GM12878 (cell line): ENCODE measurements around the gene SP6. TPM values are rescaled to one million over a fixed set of nuclear protein-coding genes. Genes with fewer than 3 reads are reported as not detected.

ENCODE experiments used
- ATAC-seq: fragments of 200-7000 bp; cut with Tn5 transposase; 3 replicates; pipeline ENCODE4 v1.9.1; 2020; ENCODE audit warnings: mild to moderate bottlenecking, moderate library complexity
- BruUV-seq: library from RNA; stranded (reverse); fragments of 400-500 nt; replicated peaks from 2 replicates; lab custom pipeline; 2021; lab: Mats Ljungman, UMichigan
- CTCF ChIA-PET: fragments of 300-600 bp; sonication (Branson Sonifier 250); formaldehyde crosslinking; extraction: SDS; loops from one replicate; lab custom pipeline; 2021; ENCODE audit warnings: inconsistent platforms; lab: Yijun Ruan, JAX
- POLR2A ChIA-PET: fragments of 350-600 bp; formaldehyde crosslinking; extraction: SDS; loops from one replicate; lab custom pipeline; 2021; ENCODE audit warnings: inconsistent platforms; lab: Charles Lee
- RAD21 ChIA-PET: fragments of 300-600 bp; sonication (Branson Sonifier 250); formaldehyde crosslinking; loops from one replicate; lab custom pipeline; 2023; ENCODE audit warnings: antibody characterized with exemption; ENCODE audit not compliant: unreplicated experiment; lab: Charles Lee
- SMC1A ChIA-PET: fragments of 300-600 bp; sonication (Branson Sonifier 250); formaldehyde crosslinking; loops from one replicate; lab custom pipeline; 2023; ENCODE audit not compliant: unreplicated experiment, uncharacterized antibody; lab: Charles Lee
- DNase-seq: peaks from one replicate; pipeline ENCODE4 v3.0.0-alpha.2; 2011; ENCODE audit warnings: low read depth, low spot score
- FAIRE-seq: peaks from 3 replicates; lab custom pipeline; 2011; peaks lifted over from hg19 to GRCh38; lab: Jason Lieb, UNC
- H2AFZ ChIP-seq: 2 replicates; pipeline ENCODE4 v1.6.0; 2011; ENCODE audit warnings: low read depth, low read length, control low read depth; ENCODE audit not compliant: control insufficient read depth
- H3K27ac ChIP-seq: 2 replicates; pipeline ENCODE4 v1.5.1; 2011; ENCODE audit warnings: control low read depth; ENCODE audit not compliant: control insufficient read depth, insufficient read depth
- H3K27me3 ChIP-seq, 2 experiments: replicated peaks in 1 of 2; 2 replicates each; pipeline versions ENCODE4 v1.6.0 to v1.6.1; 2011; ENCODE audit warnings: low read length in 1 of 2; ENCODE audit not compliant: control insufficient read depth in 2 of 2, insufficient read depth in 2 of 2
- H3K36me3 ChIP-seq, 2 experiments: 2 replicates each; pipeline ENCODE4 v1.5.1; 2011; ENCODE audit warnings: low read length in 1 of 2; ENCODE audit not compliant: control insufficient read depth in 2 of 2, insufficient read depth in 2 of 2
- H3K4me1 ChIP-seq: 2 replicates; pipeline ENCODE4 v1.6.1; 2011; ENCODE audit warnings: mild to moderate bottlenecking, low read length, moderate library complexity, mixed read lengths; ENCODE audit not compliant: control insufficient read depth, insufficient read depth
- H3K4me2 ChIP-seq: 2 replicates; pipeline ENCODE4 v1.6.0; 2011; ENCODE audit warnings: control low read depth; ENCODE audit not compliant: control insufficient read depth, insufficient read depth
- H3K4me3 ChIP-seq: fragments of 200-600 bp; sonication (generic); 2 replicates; pipeline ENCODE4 v1.5.1; 2016
- H3K79me2 ChIP-seq: 2 replicates; pipeline ENCODE4 v1.6.0; 2011; ENCODE audit warnings: low read length; ENCODE audit not compliant: control insufficient read depth, insufficient read depth
- H3K9ac ChIP-seq: 2 replicates; pipeline ENCODE4 v1.8.0; 2011; ENCODE audit warnings: low read length, control low read depth, mixed read lengths; ENCODE audit not compliant: control insufficient read depth, insufficient read depth
- H3K9me3 ChIP-seq: replicated peaks from 3 replicates; pipeline ENCODE4 v1.5.1; 2011; ENCODE audit warnings: mild to moderate bottlenecking, low read length; ENCODE audit not compliant: control insufficient read depth, insufficient read depth
- H4K20me1 ChIP-seq: 2 replicates; pipeline ENCODE4 v1.6.0; 2011; ENCODE audit not compliant: control insufficient read depth, insufficient read depth
- ATF7 ChIP-seq: fragments of 450-650 bp; IDR thresholded peaks from 2 replicates; pipeline ENCODE4 v1.6.1; 2016; ENCODE audit warnings: low read depth, mild to moderate bottlenecking
- CREM ChIP-seq: IDR thresholded peaks from 2 replicates; pipeline ENCODE4 v1.6.1; 2014; ENCODE audit warnings: antibody characterized with exemption, low read depth
- DPF2 ChIP-seq: fragments of 450-650 bp; IDR thresholded peaks from 2 replicates; pipeline ENCODE4 v1.6.1; 2017; ENCODE audit warnings: mild to moderate bottlenecking
- E2F4 ChIP-seq: IDR thresholded peaks from 2 replicates; pipeline ENCODE4 v1.6.1; 2012; ENCODE audit warnings: low read depth, low read length, improper control_type of control experiment
- FOXK2 ChIP-seq: fragments of 450-650 bp; IDR thresholded peaks from 2 replicates; pipeline ENCODE4 v1.6.1; 2017; ENCODE audit warnings: mild to moderate bottlenecking, moderate library complexity
- HDGF ChIP-seq: fragments of 450-650 bp; IDR thresholded peaks from 2 replicates; pipeline ENCODE4 v1.6.1; 2016; ENCODE audit warnings: antibody characterized with exemption
- JUNB ChIP-seq: IDR thresholded peaks from 2 replicates; pipeline ENCODE4 v1.6.1; 2016; ENCODE audit warnings: antibody characterized with exemption, mild to moderate bottlenecking
- RBBP5 ChIP-seq: fragments of 200-600 bp; sonication (generic); conservative IDR thresholded peaks from 2 replicates; pipeline ENCODE4 v1.6.1; 2016
- SMC3 ChIP-seq: IDR thresholded peaks from 2 replicates; pipeline ENCODE4 v1.6.1; 2011; ENCODE audit warnings: low read length, improper control_type of control experiment, borderline replicate concordance
- TARDBP ChIP-seq: IDR thresholded peaks from 2 replicates; pipeline ENCODE4 v1.6.1; 2016; ENCODE audit warnings: borderline replicate concordance
- ZNF622 ChIP-seq: fragments of 450-650 bp; IDR thresholded peaks from 2 replicates; pipeline ENCODE4 v1.6.1; 2017; ENCODE audit warnings: mild to moderate bottlenecking, inconsistent platforms
- WGBS: methylation state at CpG from one replicate; pipeline ENCODE4 v1.1.6; 2016; ENCODE audit warnings: low lambda C conversion rate; ENCODE audit not compliant: insufficient replicate concordance, insufficient coverage; ENCODE audit errors: missing lambda C conversion rate; 5-methylcytosine and 5-hydroxymethylcytosine counted together
- in situ Hi-C: fragments of 300-500 bp; cut with MboI; formaldehyde crosslinking; loops from 9 replicates; pipeline ENCODE4 v1.14.3; 2018; ENCODE audit warnings: mixed read lengths
- intact Hi-C: fragments of 100-400 bp; cut with micrococcal nuclease; formaldehyde crosslinking; loops from one replicate; pipeline ENCODE4 v1.14.2; 2022; ENCODE audit not compliant: unreplicated experiment
- polyA plus RNA-seq, 11 experiments: library from polyadenylated mRNA; depleted of rRNA in 4 of 11; unstranded in 6 of 11; stranded (reverse) in 5 of 11; fragments of >200 nt; fragmentation: Nextera tagmentation in 4 of 11; fragmentation: Illumina TruSeq in 1 of 11; extraction: Ambion mirVana in 4 of 11; extraction: Trizol in 1 of 11; gene quantifications; 1 replicate in 1 of 11; 2 replicates in 10 of 11; pipeline versions ENCODE4 v1.2.1 to v1.2.3, GENCODE V29; 2011 to 2016; ENCODE audit warnings: inconsistent platforms in 2 of 11, missing spikeins in 2 of 11, low read depth in 1 of 11
- total RNA-seq, 4 experiments: library from RNA; depleted of rRNA in 3 of 4; stranded (reverse); fragments of >200 nt in 3 of 4; fragmentation: Illumina TruSeq in 1 of 4; extraction: Trizol in 1 of 4; gene quantifications; 2 replicates each; pipeline versions ENCODE4 v1.2.1 to v1.2.3, GENCODE V29; 2013 to 2021
- TF ChIP-seq, protein P1 (sequence below): fragments of 450-650 bp; formaldehyde crosslinking; IDR thresholded peaks from 2 replicates; pipeline ENCODE4 v1.4.0; 2022; ENCODE audit warnings: mild to moderate bottlenecking, moderate library complexity
- TF ChIP-seq, protein P2 (sequence below): fragments of 450-650 bp; formaldehyde crosslinking; IDR thresholded peaks from 2 replicates; pipeline ENCODE4 v1.5.0; 2022; ENCODE audit warnings: mild to moderate bottlenecking, missing genetic modification characterization
- TF ChIP-seq, protein P3 (sequence below): fragments of 450-650 bp; IDR thresholded peaks from 2 replicates; pipeline ENCODE4 v1.6.1; 2017; ENCODE audit warnings: mild to moderate bottlenecking, moderate library complexity

Gene SP6
- total and polyA plus RNA-seq, 10 of the 15 experiments (the other 5 are each of a cell fraction or from before 2014, with no cell fraction given): 0.05 to 0.15 (median 0.06) TPM; not detected in 7

GRCh38 chr17:47803201-47803600, 47.8 kb downstream of the SP6 start:
- H3K9ac ChIP-seq: no peak overlapping the region
- ChIA-PET POLR2A (no interaction called here), SMC1A (interaction anchor here (0.6 kb wide), 1 partner anchor 186 kb away, joined by 3 read pairs; no protein-coding TSS in a partner anchor), RAD21 (no interaction called here), CTCF (interaction anchor here (0.7 to 1.5 kb wide), 3 partner anchors 22 to 153 kb away, joined by 3 read pairs; partner anchors contain the start of gene KPNB1)
- ATAC-seq (no peak), DNase-seq (no peak), FAIRE-seq (no peak)
- no peaks in the 10 kb centered on the region; a peak in 1 of 4 replicates for H3K36me3 ChIP-seq
- WGBS: 38% methylated on average over 5 of the region's 5 CpGs
- H3K27me3 ChIP-seq: no peaks in the 10 kb centered on the region
- in situ Hi-C loops (loop anchor here (10.0 kb wide), 1 partner anchor 108 kb away; the partner anchor contains the start of gene TBKBP1), intact Hi-C loops (loop anchor here (2.0 kb wide), 2 partner anchors 26 to 138 kb away; no protein-coding TSS in a partner anchor)
- H3K4me3 ChIP-seq: no peak overlapping the region
- no peak overlapping the region for H2AFZ ChIP-seq
- H3K27ac ChIP-seq: no peak overlapping the region
- H4K20me1 ChIP-seq: no peaks in the 10 kb centered on the region
- no peaks in the 10 kb centered on the region for H3K9me3 ChIP-seq
- H3K4me1 ChIP-seq: no peaks in the 10 kb centered on the region
- H3K4me2 ChIP-seq: no peak overlapping the region
- BruUV-seq: no TSS peak
- no peaks in the 10 kb centered on the region for H3K79me2 ChIP-seq
- TF ChIP-seq, protein P1, sequence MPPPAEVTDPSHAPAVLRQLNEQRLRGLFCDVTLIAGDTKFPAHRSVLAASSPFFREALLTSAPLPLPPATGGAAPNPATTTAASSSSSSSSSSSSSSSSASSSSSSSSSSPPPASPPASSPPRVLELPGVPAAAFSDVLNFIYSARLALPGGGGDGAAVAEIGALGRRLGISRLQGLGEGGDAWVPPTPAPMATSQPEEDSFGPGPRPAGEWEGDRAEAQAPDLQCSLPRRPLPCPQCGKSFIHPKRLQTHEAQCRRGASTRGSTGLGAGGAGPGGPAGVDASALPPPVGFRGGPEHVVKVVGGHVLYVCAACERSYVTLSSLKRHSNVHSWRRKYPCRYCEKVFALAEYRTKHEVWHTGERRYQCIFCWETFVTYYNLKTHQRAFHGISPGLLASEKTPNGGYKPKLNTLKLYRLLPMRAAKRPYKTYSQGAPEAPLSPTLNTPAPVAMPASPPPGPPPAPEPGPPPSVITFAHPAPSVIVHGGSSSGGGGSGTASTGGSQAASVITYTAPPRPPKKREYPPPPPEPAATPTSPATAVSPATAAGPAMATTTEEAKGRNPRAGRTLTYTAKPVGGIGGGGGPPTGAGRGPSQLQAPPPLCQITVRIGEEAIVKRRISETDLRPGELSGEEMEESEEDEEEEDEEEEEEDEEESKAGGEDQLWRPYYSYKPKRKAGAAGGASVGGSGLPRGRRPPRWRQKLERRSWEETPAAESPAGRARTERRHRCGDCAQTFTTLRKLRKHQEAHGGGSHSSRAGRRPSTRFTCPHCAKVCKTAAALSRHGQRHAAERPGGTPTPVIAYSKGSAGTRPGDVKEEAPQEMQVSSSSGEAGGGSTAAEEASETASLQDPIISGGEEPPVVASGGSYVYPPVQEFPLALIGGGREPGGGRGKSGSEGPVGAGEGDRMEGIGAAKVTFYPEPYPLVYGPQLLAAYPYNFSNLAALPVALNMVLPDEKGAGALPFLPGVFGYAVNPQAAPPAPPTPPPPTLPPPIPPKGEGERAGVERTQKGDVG (CRISPR knock-in tag): no peak
- TF ChIP-seq SMC3 (no peak), ZNF622 (no peak), FOXK2 (no peak), E2F4 (no peak), CREM (no peak), HDGF (no peak), JUNB (no peak), DPF2 (no peak), RBBP5 (no peak), ATF7 (no peak), TARDBP (no peak)
- TF ChIP-seq, protein P2, sequence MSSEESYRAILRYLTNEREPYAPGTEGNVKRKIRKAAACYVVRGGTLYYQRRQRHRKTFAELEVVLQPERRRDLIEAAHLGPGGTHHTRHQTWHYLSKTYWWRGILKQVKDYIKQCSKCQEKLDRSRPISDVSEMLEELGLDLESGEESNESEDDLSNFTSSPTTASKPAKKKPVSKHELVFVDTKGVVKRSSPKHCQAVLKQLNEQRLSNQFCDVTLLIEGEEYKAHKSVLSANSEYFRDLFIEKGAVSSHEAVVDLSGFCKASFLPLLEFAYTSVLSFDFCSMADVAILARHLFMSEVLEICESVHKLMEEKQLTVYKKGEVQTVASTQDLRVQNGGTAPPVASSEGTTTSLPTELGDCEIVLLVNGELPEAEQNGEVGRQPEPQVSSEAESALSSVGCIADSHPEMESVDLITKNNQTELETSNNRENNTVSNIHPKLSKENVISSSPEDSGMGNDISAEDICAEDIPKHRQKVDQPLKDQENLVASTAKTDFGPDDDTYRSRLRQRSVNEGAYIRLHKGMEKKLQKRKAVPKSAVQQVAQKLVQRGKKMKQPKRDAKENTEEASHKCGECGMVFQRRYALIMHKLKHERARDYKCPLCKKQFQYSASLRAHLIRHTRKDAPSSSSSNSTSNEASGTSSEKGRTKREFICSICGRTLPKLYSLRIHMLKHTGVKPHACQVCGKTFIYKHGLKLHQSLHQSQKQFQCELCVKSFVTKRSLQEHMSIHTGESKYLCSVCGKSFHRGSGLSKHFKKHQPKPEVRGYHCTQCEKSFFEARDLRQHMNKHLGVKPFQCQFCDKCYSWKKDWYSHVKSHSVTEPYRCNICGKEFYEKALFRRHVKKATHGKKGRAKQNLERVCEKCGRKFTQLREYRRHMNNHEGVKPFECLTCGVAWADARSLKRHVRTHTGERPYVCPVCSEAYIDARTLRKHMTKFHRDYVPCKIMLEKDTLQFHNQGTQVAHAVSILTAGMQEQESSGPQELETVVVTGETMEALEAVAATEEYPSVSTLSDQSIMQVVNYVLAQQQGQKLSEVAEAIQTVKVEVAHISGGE (CRISPR knock-in tag): no peak
- TF ChIP-seq, protein P3, sequence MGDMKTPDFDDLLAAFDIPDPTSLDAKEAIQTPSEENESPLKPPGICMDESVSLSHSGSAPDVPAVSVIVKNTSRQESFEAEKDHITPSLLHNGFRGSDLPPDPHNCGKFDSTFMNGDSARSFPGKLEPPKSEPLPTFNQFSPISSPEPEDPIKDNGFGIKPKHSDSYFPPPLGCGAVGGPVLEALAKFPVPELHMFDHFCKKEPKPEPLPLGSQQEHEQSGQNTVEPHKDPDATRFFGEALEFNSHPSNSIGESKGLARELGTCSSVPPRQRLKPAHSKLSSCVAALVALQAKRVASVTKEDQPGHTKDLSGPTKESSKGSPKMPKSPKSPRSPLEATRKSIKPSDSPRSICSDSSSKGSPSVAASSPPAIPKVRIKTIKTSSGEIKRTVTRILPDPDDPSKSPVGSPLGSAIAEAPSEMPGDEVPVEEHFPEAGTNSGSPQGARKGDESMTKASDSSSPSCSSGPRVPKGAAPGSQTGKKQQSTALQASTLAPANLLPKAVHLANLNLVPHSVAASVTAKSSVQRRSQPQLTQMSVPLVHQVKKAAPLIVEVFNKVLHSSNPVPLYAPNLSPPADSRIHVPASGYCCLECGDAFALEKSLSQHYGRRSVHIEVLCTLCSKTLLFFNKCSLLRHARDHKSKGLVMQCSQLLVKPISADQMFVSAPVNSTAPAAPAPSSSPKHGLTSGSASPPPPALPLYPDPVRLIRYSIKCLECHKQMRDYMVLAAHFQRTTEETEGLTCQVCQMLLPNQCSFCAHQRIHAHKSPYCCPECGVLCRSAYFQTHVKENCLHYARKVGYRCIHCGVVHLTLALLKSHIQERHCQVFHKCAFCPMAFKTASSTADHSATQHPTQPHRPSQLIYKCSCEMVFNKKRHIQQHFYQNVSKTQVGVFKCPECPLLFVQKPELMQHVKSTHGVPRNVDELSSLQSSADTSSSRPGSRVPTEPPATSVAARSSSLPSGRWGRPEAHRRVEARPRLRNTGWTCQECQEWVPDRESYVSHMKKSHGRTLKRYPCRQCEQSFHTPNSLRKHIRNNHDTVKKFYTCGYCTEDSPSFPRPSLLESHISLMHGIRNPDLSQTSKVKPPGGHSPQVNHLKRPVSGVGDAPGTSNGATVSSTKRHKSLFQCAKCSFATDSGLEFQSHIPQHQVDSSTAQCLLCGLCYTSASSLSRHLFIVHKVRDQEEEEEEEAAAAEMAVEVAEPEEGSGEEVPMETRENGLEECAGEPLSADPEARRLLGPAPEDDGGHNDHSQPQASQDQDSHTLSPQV: no peak
